ENCODE results near the gene KIRREL2.

The KIRREL2 gene

DNA sequence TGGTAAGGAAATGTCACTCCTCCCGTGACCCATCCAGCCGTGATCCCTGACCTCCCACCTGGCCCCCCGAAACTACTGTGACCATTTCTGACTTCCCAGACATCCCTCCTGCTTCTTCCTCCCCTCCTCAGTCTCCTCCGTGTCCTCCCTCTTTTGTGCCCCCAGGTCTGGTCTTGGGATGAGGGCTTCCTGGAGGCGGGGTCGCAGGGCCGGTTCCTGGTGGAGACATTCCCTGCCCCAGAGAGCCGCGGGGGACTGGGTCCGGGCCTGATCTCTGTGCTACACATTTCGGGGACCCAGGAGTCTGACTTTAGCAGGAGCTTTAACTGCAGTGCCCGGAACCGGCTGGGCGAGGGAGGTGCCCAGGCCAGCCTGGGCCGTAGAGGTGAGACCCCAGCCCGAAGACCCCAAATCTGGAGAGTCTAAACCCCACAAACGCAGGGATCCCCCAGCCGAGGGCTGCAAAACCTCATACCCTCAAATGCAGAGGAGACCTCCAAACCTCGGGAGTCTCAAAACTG is 5.0 kb downstream of the KIRREL2 start (continued):
- TF ChIP-seq, protein P1, sequence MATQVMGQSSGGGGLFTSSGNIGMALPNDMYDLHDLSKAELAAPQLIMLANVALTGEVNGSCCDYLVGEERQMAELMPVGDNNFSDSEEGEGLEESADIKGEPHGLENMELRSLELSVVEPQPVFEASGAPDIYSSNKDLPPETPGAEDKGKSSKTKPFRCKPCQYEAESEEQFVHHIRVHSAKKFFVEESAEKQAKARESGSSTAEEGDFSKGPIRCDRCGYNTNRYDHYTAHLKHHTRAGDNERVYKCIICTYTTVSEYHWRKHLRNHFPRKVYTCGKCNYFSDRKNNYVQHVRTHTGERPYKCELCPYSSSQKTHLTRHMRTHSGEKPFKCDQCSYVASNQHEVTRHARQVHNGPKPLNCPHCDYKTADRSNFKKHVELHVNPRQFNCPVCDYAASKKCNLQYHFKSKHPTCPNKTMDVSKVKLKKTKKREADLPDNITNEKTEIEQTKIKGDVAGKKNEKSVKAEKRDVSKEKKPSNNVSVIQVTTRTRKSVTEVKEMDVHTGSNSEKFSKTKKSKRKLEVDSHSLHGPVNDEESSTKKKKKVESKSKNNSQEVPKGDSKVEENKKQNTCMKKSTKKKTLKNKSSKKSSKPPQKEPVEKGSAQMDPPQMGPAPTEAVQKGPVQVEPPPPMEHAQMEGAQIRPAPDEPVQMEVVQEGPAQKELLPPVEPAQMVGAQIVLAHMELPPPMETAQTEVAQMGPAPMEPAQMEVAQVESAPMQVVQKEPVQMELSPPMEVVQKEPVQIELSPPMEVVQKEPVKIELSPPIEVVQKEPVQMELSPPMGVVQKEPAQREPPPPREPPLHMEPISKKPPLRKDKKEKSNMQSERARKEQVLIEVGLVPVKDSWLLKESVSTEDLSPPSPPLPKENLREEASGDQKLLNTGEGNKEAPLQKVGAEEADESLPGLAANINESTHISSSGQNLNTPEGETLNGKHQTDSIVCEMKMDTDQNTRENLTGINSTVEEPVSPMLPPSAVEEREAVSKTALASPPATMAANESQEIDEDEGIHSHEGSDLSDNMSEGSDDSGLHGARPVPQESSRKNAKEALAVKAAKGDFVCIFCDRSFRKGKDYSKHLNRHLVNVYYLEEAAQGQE (tag by site-specific recombination; IDR thresholded peaks at IDR 0.05), result no peak
- TF ChIP-seq TCF7L2 (IDR thresholded peaks at IDR 0.05; ENCODE audit: borderline replicate concordance, low read depth, low read length) (no peak), ZNF626 (tag by site-specific recombination; IDR thresholded peaks at IDR 0.05) (no peak), SP2 (tag by site-specific recombination; IDR thresholded peaks at IDR 0.05) (peak; percentile 30; the same call in 1 of the 2 replicates), ZNF132 (tag by site-specific recombination; IDR thresholded peaks at IDR 0.05; ENCODE audit: borderline replicate concordance) (no peak)
- TF ChIP-seq, protein P2, sequence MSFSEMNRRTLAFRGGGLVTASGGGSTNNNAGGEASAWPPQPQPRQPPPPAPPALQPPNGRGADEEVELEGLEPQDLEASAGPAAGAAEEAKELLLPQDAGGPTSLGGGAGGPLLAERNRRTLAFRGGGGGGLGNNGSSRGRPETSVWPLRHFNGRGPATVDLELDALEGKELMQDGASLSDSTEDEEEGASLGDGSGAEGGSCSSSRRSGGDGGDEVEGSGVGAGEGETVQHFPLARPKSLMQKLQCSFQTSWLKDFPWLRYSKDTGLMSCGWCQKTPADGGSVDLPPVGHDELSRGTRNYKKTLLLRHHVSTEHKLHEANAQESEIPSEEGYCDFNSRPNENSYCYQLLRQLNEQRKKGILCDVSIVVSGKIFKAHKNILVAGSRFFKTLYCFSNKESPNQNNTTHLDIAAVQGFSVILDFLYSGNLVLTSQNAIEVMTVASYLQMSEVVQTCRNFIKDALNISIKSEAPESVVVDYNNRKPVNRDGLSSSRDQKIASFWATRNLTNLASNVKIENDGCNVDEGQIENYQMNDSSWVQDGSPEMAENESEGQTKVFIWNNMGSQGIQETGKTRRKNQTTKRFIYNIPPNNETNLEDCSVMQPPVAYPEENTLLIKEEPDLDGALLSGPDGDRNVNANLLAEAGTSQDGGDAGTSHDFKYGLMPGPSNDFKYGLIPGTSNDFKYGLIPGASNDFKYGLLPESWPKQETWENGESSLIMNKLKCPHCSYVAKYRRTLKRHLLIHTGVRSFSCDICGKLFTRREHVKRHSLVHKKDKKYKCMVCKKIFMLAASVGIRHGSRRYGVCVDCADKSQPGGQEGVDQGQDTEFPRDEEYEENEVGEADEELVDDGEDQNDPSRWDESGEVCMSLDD (tag by site-specific recombination; IDR thresholded peaks at IDR 0.05), result 0 out of 2 replicates have a peak, but pooled peaks have one; percentile 31

DNA sequence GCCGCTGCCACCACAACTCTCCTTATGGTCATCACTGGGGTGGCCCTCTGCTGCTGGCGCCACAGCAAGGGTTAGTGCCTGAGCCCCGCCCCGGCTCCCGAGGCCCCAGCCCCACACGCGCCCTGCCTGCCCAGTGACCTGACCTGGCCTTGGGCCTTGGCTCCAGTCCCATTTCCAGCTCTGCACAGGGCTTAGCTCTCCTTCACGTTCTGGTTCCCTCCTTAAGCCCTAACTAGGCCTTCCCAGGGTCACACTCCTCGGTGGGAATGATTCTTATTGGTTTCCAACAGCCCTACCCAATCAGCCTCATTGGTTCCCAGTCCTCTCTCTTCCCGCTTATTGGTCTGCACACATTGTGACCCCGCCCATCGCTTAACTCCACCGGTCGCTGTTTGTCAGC is 5.8 kb downstream of the KIRREL2 start:
- H3K36me3 ChIP-seq (ENCODE audit: control insufficient read depth in 2 of 2, insufficient read depth in 1 of 2, low read length in 2 of 2), result no peaks in the 10 kb centered on the region
- ChIA-PET POLR2A (no interaction called here), CTCF (interaction anchor here (0.6 to 0.9 kb wide), 4 partner anchors 12 to 168 kb away, joined by 3 to 5 read pairs (median 4); no protein-coding TSS in a partner anchor)
- H3K4me1 ChIP-seq (ENCODE audit: control insufficient read depth, insufficient read depth, low read length), result no peaks in the 10 kb centered on the region
- H3K4me3 ChIP-seq (ENCODE audit: low read depth, low read length), result no peak overlapping the region
- no peak overlapping the region for H3K27ac ChIP-seq (ENCODE audit: extremely low read depth, low read depth, low read length)
- TF ChIP-seq SP2 (tag by site-specific recombination; IDR thresholded peaks at IDR 0.05), result peak; percentile 68
- TF ChIP-seq ZNF221 (tag by site-specific recombination; IDR thresholded peaks at IDR 0.05; ENCODE audit: borderline replicate concordance), result no peak
- 0 out of 2 replicates have a peak, but pooled peaks have one; percentile 32 for TF ChIP-seq BCL11B (tag by site-specific recombination; IDR thresholded peaks at IDR 0.05; ENCODE audit: low read depth)
- TF ChIP-seq, protein P3, sequence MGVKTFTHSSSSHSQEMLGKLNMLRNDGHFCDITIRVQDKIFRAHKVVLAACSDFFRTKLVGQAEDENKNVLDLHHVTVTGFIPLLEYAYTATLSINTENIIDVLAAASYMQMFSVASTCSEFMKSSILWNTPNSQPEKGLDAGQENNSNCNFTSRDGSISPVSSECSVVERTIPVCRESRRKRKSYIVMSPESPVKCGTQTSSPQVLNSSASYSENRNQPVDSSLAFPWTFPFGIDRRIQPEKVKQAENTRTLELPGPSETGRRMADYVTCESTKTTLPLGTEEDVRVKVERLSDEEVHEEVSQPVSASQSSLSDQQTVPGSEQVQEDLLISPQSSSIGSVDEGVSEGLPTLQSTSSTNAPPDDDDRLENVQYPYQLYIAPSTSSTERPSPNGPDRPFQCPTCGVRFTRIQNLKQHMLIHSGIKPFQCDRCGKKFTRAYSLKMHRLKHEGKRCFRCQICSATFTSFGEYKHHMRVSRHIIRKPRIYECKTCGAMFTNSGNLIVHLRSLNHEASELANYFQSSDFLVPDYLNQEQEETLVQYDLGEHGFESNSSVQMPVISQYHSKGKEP (tag by site-specific recombination; IDR thresholded peaks at IDR 0.05), result no peak
- TF ChIP-seq ZNF658 (tag by site-specific recombination; IDR thresholded peaks at IDR 0.05), result no peak
- TF ChIP-seq ZNF433 (tag by site-specific recombination; IDR thresholded peaks at IDR 0.05; ENCODE audit: low read depth), result no peak
- no peaks in the 10 kb centered on the region for H3K9me3 ChIP-seq (ENCODE audit: control insufficient read depth, insufficient read depth, low read depth, low read length)

DNA sequence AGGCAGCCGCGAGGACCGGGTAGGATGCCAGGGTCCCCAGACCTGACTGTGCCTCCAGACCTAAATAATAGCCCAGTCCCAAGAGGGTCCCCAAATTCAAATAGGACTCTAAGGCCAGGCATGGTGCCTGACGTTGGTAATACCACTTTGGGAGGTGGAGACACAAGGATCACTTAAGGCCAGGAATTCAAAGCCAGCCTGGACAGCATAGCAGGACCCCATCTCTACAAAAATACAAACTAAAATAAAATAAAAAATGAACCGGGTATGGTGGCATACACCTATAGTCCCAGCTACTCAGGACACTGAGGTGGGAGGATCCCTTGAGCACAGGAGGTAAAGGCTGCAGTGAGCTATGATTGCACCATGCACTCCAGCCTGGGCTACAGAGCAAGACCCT is 6.3 kb downstream of the KIRREL2 start:
- TF ChIP-seq, protein P4, sequence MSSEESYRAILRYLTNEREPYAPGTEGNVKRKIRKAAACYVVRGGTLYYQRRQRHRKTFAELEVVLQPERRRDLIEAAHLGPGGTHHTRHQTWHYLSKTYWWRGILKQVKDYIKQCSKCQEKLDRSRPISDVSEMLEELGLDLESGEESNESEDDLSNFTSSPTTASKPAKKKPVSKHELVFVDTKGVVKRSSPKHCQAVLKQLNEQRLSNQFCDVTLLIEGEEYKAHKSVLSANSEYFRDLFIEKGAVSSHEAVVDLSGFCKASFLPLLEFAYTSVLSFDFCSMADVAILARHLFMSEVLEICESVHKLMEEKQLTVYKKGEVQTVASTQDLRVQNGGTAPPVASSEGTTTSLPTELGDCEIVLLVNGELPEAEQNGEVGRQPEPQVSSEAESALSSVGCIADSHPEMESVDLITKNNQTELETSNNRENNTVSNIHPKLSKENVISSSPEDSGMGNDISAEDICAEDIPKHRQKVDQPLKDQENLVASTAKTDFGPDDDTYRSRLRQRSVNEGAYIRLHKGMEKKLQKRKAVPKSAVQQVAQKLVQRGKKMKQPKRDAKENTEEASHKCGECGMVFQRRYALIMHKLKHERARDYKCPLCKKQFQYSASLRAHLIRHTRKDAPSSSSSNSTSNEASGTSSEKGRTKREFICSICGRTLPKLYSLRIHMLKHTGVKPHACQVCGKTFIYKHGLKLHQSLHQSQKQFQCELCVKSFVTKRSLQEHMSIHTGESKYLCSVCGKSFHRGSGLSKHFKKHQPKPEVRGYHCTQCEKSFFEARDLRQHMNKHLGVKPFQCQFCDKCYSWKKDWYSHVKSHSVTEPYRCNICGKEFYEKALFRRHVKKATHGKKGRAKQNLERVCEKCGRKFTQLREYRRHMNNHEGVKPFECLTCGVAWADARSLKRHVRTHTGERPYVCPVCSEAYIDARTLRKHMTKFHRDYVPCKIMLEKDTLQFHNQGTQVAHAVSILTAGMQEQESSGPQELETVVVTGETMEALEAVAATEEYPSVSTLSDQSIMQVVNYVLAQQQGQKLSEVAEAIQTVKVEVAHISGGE (tag by site-specific recombination; conservative IDR thresholded peaks at IDR 0.05; ENCODE audit: low read depth), result no peak
- TF ChIP-seq ZNF624 (tag by site-specific recombination; IDR thresholded peaks at IDR 0.05), result no peak
- TF ChIP-seq ZNF121 (tag by site-specific recombination; IDR thresholded peaks at IDR 0.05), result peak; percentile 95
- no peak for TF ChIP-seq ZNF175 (tag by site-specific recombination; IDR thresholded peaks at IDR 0.05)
- TF ChIP-seq MYNN (tag by site-specific recombination; IDR thresholded peaks at IDR 0.05; ENCODE audit: borderline replicate concordance), result no peak
- no peak overlapping the region for H3K4me3 ChIP-seq (ENCODE audit: low read depth, low read length)
- H3K4me1 ChIP-seq (ENCODE audit: control insufficient read depth, insufficient read depth, low read length), result no peaks in the 10 kb centered on the region; the same call in 1 of the 2 replicates
- no peaks in the 10 kb centered on the region for H3K9me3 ChIP-seq (ENCODE audit: control insufficient read depth, insufficient read depth, low read depth, low read length)
- POLR2A ChIA-PET, result no interaction called here
- CTCF ChIA-PET, result interaction anchor here (0.6 to 1.2 kb wide), 5 partner anchors 10 to 68 kb away, joined by 3 to 5 read pairs (median 4); no protein-coding TSS in a partner anchor
- no peak overlapping the region for H3K27ac ChIP-seq (ENCODE audit: extremely low read depth, low read depth, low read length)
- H3K36me3 ChIP-seq (ENCODE audit: control insufficient read depth in 2 of 2, insufficient read depth in 1 of 2, low read length in 2 of 2), result no peaks in the 10 kb centered on the region

Data from HEK293 (cell line).